DOHH2 (cell line): ENCODE measurements around the gene TANC1.

Experiments
- H3F3A ChIP-seq: fragments of 200-600 bp; sonication (generic), shearing (Covaris generic); 2 replicates; pipeline ENCODE4 v1.6.0; 2016; ENCODE audit warnings: antibody characterized with exemption, mild to moderate bottlenecking; ENCODE audit not compliant: control insufficient read depth, insufficient read depth
- H3K27ac ChIP-seq: fragments of 200-600 bp; sonication (generic); 2 replicates; pipeline ENCODE4 v1.5.1; 2014; ENCODE audit warnings: low read depth, mild to moderate bottlenecking, low read length, moderate library complexity
- H3K27me3 ChIP-seq: fragments of 200-600 bp; sonication (generic); 2 replicates; pipeline ENCODE4 v1.6.1; 2014; ENCODE audit warnings: mild to moderate bottlenecking, low read length, mixed read lengths; ENCODE audit not compliant: control insufficient read depth
- H3K36me3 ChIP-seq: fragments of 200-600 bp; sonication (generic); 2 replicates; pipeline ENCODE4 v1.6.1; 2014; ENCODE audit warnings: mild to moderate bottlenecking, low read length, moderate library complexity, mixed read lengths; ENCODE audit not compliant: control insufficient read depth
- H3K4me1 ChIP-seq: fragments of 200-600 bp; sonication (generic); 2 replicates; pipeline ENCODE4 v1.6.1; 2014; ENCODE audit warnings: mild to moderate bottlenecking, low read length, mixed read lengths; ENCODE audit not compliant: control insufficient read depth
- H3K4me2 ChIP-seq: fragments of 200-600 bp; sonication (generic); 2 replicates; pipeline ENCODE4 v1.6.0; 2014; ENCODE audit warnings: mild to moderate bottlenecking, low read length, moderate library complexity
- H3K4me3 ChIP-seq: fragments of 200-600 bp; sonication (generic); 2 replicates; pipeline ENCODE4 v1.5.1; 2014; ENCODE audit warnings: mild to moderate bottlenecking, low read length, mixed read lengths
- H3K79me2 ChIP-seq: fragments of 200-600 bp; sonication (generic); 2 replicates; pipeline ENCODE4 v1.6.1; 2014; ENCODE audit warnings: mild to moderate bottlenecking, low read length, mixed read lengths; ENCODE audit not compliant: control insufficient read depth
- H3K9me2 ChIP-seq: fragments of 200-600 bp; sonication (generic); replicated peaks from 2 replicates; pipeline ENCODE4 v1.6.1; 2014; ENCODE audit warnings: mild to moderate bottlenecking, low read length, mixed read lengths; ENCODE audit not compliant: control insufficient read depth
- H3K9me3 ChIP-seq: fragments of 200-600 bp; sonication (generic); 2 replicates; pipeline ENCODE4 v1.6.1; 2014; ENCODE audit warnings: antibody characterized with exemption, low read length, mixed read lengths; ENCODE audit not compliant: control insufficient read depth, insufficient read depth
- H4K20me1 ChIP-seq: fragments of 200-600 bp; sonication (generic); 2 replicates; pipeline ENCODE4 v1.6.0; 2014; ENCODE audit warnings: low read depth, mild to moderate bottlenecking, antibody characterized with exemption, low read length, moderate library complexity; ENCODE audit not compliant: control insufficient read depth, insufficient read depth
- EZH2phosphoT487 ChIP-seq: fragments of 200-600 bp; sonication (generic); IDR thresholded peaks from 2 replicates; pipeline ENCODE4 v1.6.1; 2017; ENCODE audit warnings: borderline replicate concordance, mild to moderate bottlenecking, antibody characterized with exemption, low read length, moderate library complexity, mixed read lengths
- TF ChIP-seq, protein P1 (sequence below): fragments of 200-600 bp; sonication (generic); IDR thresholded peaks from one replicate; pipeline ENCODE4 v1.5.1; 2014; ENCODE audit warnings: antibody characterized with exemption, mild to moderate bottlenecking, low read depth, low read length; ENCODE audit not compliant: poor library complexity, severe bottlenecking

The TANC1 gene

DNA sequence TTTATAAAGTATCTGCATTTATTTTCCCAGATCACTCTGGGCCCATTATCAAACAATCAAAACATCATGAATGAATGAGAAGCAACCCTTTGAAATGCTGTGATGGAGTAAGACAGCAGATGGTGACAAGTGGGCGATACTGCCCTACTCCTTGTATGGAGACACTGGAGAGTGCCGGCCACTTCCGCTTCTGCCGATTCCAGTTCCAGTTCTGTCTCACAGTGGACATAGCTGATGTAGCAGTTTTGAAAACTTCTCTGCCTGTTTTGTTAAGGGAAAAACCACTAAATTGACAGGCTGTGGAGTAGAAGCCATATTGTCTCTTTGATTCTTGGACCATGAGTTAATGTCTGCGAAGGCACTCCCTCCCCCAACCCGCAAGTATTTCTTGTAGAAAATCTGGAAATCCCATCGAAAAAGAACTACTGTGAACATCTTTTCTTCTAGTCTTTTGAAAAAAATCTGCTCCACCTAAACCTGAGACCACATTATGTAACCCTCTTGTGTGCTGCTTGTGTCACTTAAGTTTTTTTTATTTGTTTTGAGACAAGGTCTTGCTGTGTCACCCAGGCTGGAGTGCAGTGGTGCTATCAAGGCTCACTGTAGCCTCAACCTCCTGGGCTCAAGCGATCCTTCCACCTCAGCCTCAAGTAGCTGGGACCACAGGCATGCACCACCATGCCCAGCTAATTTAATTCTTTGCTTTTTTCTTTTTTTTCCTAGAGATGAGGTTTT, 133.5 kb downstream of the TANC1 start:
- no peaks in the 10 kb centered on the region for H4K20me1 ChIP-seq
- H3K4me1 ChIP-seq = no peaks in the 10 kb centered on the region
- no peaks in the 10 kb centered on the region for H3K9me3 ChIP-seq
- 0 out of 2 replicates have a peak, but pooled peaks cover 2% of the 10 kb centered on the region for H3K27me3 ChIP-seq
- H3K27ac ChIP-seq = no peak overlapping the region
- no peaks in the 10 kb centered on the region for H3F3A ChIP-seq
- no peaks in the 10 kb centered on the region for H3K9me2 ChIP-seq
- no peak overlapping the region for H3K4me2 ChIP-seq
- no peaks in the 10 kb centered on the region for H3K36me3 ChIP-seq
- no peak overlapping the region for H3K4me3 ChIP-seq
- no peaks in the 10 kb centered on the region for H3K79me2 ChIP-seq
- TF ChIP-seq EZH2phosphoT487 = no peak
- TF ChIP-seq, protein P1, sequence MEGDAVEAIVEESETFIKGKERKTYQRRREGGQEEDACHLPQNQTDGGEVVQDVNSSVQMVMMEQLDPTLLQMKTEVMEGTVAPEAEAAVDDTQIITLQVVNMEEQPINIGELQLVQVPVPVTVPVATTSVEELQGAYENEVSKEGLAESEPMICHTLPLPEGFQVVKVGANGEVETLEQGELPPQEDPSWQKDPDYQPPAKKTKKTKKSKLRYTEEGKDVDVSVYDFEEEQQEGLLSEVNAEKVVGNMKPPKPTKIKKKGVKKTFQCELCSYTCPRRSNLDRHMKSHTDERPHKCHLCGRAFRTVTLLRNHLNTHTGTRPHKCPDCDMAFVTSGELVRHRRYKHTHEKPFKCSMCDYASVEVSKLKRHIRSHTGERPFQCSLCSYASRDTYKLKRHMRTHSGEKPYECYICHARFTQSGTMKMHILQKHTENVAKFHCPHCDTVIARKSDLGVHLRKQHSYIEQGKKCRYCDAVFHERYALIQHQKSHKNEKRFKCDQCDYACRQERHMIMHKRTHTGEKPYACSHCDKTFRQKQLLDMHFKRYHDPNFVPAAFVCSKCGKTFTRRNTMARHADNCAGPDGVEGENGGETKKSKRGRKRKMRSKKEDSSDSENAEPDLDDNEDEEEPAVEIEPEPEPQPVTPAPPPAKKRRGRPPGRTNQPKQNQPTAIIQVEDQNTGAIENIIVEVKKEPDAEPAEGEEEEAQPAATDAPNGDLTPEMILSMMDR = no peak

DNA sequence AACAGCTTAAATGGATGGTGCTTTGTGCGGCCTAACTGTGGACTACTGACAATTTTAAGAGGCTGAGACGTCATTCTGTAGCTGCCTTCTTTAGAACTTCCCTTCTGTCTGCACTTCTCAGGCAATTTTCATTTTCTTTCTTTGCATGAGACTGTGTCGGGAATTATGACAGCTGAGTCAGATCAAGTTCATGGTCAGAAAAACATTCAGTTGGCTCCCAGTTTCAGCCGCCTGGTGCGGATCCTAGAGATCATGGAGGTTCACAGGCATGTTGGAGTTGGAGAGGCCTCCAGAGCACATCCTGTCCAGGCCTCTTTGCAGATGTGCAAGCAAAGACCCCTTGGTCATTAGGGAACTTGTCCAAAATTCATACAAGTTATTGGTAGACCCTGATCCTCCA, 135.0 kb downstream of the TANC1 start:
- 0 out of 2 replicates have a peak, but pooled peaks cover 2% of the 10 kb centered on the region for H3K27me3 ChIP-seq
- no peaks in the 10 kb centered on the region for H3F3A ChIP-seq
- no peaks in the 10 kb centered on the region for H3K9me3 ChIP-seq
- H3K4me1 ChIP-seq = no peaks in the 10 kb centered on the region
- H3K9me2 ChIP-seq = no peaks in the 10 kb centered on the region
- TF ChIP-seq, protein P1 = no peak
- TF ChIP-seq EZH2phosphoT487 = no peak
- H4K20me1 ChIP-seq = no peaks in the 10 kb centered on the region
- H3K27ac ChIP-seq = no peak overlapping the region
- no peaks in the 10 kb centered on the region for H3K36me3 ChIP-seq
- no peaks in the 10 kb centered on the region for H3K79me2 ChIP-seq
- no peak overlapping the region for H3K4me2 ChIP-seq
- no peak overlapping the region for H3K4me3 ChIP-seq

DNA sequence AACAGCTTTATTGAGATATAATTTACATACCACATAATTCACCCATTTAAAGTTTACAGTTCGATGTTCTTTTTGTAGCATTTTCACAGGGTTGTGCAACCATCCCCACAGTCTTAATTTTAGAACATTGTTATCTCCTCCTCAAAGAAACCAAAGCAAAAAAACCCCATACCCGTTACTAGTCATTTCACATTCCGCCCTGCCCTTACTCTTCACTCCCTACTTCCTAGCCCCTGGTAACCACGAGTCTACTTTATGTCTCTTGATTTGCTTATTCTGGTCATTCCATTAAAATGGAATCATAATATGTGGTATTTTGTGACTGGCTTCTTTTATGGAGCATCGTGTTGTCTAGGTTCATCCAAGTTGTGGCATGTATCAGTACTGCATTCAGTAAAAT, 137.7 kb downstream of the TANC1 start:
- Histone ChIP-seq H3K27ac (no peak overlapping the region), H3K79me2 (no peaks in the 10 kb centered on the region), H3K9me2 (no peaks in the 10 kb centered on the region), H3K4me1 (no peaks in the 10 kb centered on the region), H3K4me3 (no peak overlapping the region), H3K27me3 (peaks cover 3% of the 10 kb centered on the region; the same call in 1 of the 2 replicates), H4K20me1 (no peaks in the 10 kb centered on the region), H3K4me2 (no peak overlapping the region), H3K9me3 (no peaks in the 10 kb centered on the region), H3K36me3 (no peaks in the 10 kb centered on the region), H3F3A (no peaks in the 10 kb centered on the region)
- TF ChIP-seq EZH2phosphoT487 = no peak
- TF ChIP-seq, protein P1 = no peak
